Mesenchymal stem cell (in vitro differentiated cells and primary cell): Measurements from ENCODE around the gene FILIP1L.
A peak's percentile ranks its signal among the peaks of the same experiment; 100 is the strongest.

Experiments
- DNase-seq: peaks from one replicate; pipeline ENCODE4 v3.0.0-alpha.2; 2013
- H2AFZ ChIP-seq: one replicate; pipeline ENCODE4 v1.6.1; 2013; ENCODE audit warnings: low read depth, mild to moderate bottlenecking, control low read depth, inconsistent platforms, low read length, moderate library complexity
- H2AK5ac ChIP-seq: 2 replicates; pipeline ENCODE4 v1.6.1; 2013; ENCODE audit warnings: low read length, moderate library complexity, mild to moderate bottlenecking, inconsistent platforms; ENCODE audit not compliant: severe bottlenecking
- H2BK120ac ChIP-seq: one replicate; pipeline ENCODE4 v1.6.1; 2013; ENCODE audit warnings: low read depth, mild to moderate bottlenecking, inconsistent platforms, low read length, moderate library complexity
- H2BK12ac ChIP-seq, 2 experiments: one replicate each; pipeline ENCODE4 v1.6.1; 2013; ENCODE audit warnings: inconsistent platforms in 2 of 2, low read length in 2 of 2, mild to moderate bottlenecking in 2 of 2, moderate library complexity in 2 of 2, control low read depth in 1 of 2
- H2BK15ac ChIP-seq: one replicate; pipeline ENCODE4 v1.6.1; 2013; ENCODE audit warnings: mild to moderate bottlenecking, low read depth, inconsistent platforms; ENCODE audit not compliant: poor library complexity, severe bottlenecking
- H2BK5ac ChIP-seq: 2 replicates; pipeline ENCODE4 v1.6.1; 2013; ENCODE audit warnings: low read depth, mild to moderate bottlenecking, low read length, control low read depth, inconsistent platforms; ENCODE audit not compliant: poor library complexity, severe bottlenecking
- H3K14ac ChIP-seq, 2 experiments: one replicate each; pipeline ENCODE4 v1.6.1; 2013; ENCODE audit warnings: inconsistent platforms in 2 of 2, low read length in 2 of 2, control low read depth in 1 of 2, mild to moderate bottlenecking in 1 of 2, moderate library complexity in 1 of 2
- H3K18ac ChIP-seq, 2 experiments: one replicate each; pipeline ENCODE4 v1.6.1; 2013; ENCODE audit warnings: inconsistent platforms in 2 of 2, low read length in 2 of 2, control low read depth in 1 of 2, low read depth in 1 of 2, mild to moderate bottlenecking in 1 of 2
- H3K23ac ChIP-seq, 2 experiments: one replicate each; pipeline ENCODE4 v1.6.1; 2013; ENCODE audit warnings: inconsistent platforms in 2 of 2, low read length in 2 of 2, mild to moderate bottlenecking in 2 of 2, moderate library complexity in 2 of 2, control low read depth in 1 of 2
- H3K27ac ChIP-seq: 2 replicates; pipeline ENCODE4 v1.5.1; 2013; ENCODE audit warnings: mild to moderate bottlenecking, moderate library complexity, low read length, control low read depth, inconsistent platforms; ENCODE audit not compliant: poor library complexity, severe bottlenecking
- H3K27me3 ChIP-seq, 2 experiments: 2 replicates each; pipeline versions ENCODE4 v1.6.1 to v1.7.0; 2013; ENCODE audit warnings: low read length in 2 of 2, mild to moderate bottlenecking in 2 of 2, moderate library complexity in 2 of 2, control low read depth in 1 of 2, inconsistent platforms in 1 of 2; ENCODE audit not compliant: control insufficient read depth in 1 of 2, insufficient read depth in 1 of 2
- H3K36me3 ChIP-seq, 2 experiments: 2 replicates each; pipeline versions ENCODE4 v1.6.1 to v1.7.0; 2013; ENCODE audit warnings: low read length in 2 of 2, control low read depth in 1 of 2, inconsistent platforms in 1 of 2, low read depth in 1 of 2, mild to moderate bottlenecking in 1 of 2; ENCODE audit not compliant: insufficient read depth in 2 of 2, control insufficient read depth in 1 of 2
- H3K4ac ChIP-seq, 2 experiments: one replicate each; pipeline ENCODE4 v1.6.1; 2013; ENCODE audit warnings: inconsistent platforms in 2 of 2, low read length in 2 of 2, mild to moderate bottlenecking in 2 of 2, moderate library complexity in 2 of 2, control low read depth in 1 of 2, low read depth in 1 of 2
- H3K4me1 ChIP-seq: 2 replicates; pipeline ENCODE4 v1.6.1; 2013; ENCODE audit warnings: low read depth, low read length, control low read depth; ENCODE audit not compliant: control insufficient read depth, insufficient read depth
- H3K4me2 ChIP-seq: 2 replicates; pipeline ENCODE4 v1.6.1; 2013; ENCODE audit warnings: low read length, mild to moderate bottlenecking, inconsistent platforms; ENCODE audit not compliant: poor library complexity, severe bottlenecking
- H3K4me3 ChIP-seq, 2 experiments: 2 replicates each; pipeline versions ENCODE4 v1.5.1 to v1.7.0; 2013; ENCODE audit warnings: low read length in 2 of 2, mild to moderate bottlenecking in 2 of 2, control low read depth in 1 of 2, low read depth in 1 of 2; ENCODE audit not compliant: insufficient read depth in 1 of 2
- H3K79me1 ChIP-seq: replicated peaks from 2 replicates; pipeline ENCODE4 v1.6.1; 2013; ENCODE audit warnings: mild to moderate bottlenecking, control low read depth, low read length, inconsistent platforms; ENCODE audit not compliant: poor library complexity, severe bottlenecking
- H3K9ac ChIP-seq: 2 replicates; pipeline ENCODE4 v1.7.0; 2013; ENCODE audit warnings: mild to moderate bottlenecking, low read length, moderate library complexity
- H3K9me3 ChIP-seq: 2 replicates; pipeline ENCODE4 v1.7.0; 2013; ENCODE audit warnings: mild to moderate bottlenecking, low read length; ENCODE audit not compliant: control insufficient read depth
- H4K8ac ChIP-seq: one replicate; pipeline ENCODE4 v1.6.1; 2013; ENCODE audit warnings: inconsistent platforms, mild to moderate bottlenecking, low read length, moderate library complexity
- H4K91ac ChIP-seq: one replicate; pipeline ENCODE4 v1.6.1; 2013; ENCODE audit warnings: mild to moderate bottlenecking, low read length, inconsistent platforms
- WGBS: methylation state at CpG from one replicate; pipeline ENCODE4 v1.1.7; 2013; ENCODE audit warnings: mixed read lengths; 5-methylcytosine and 5-hydroxymethylcytosine counted together

The FILIP1L gene

DNA sequence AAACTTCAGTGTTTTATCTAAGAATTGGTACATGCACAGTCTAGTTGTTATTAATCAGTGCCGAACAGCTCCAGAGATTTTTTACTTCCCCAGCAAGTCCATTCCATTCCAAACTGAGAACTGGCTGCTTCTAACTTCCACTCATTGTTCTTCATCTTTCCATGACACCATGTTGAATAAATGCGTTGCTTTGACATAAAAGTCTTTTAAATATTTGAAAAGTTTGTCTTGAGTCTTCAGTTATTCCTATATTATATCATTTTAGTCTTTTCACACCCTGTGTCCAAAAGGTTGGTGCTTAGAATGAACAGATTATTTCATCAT, 231.2 kb downstream of the FILIP1L start:
- Histone ChIP-seq H3K9ac (no peak overlapping the region), H3K9me3 (no peaks in the 10 kb centered on the region), H3K36me3 (no peaks in the 10 kb centered on the region), H2BK120ac (no peak overlapping the region), H3K4me2 (no peak overlapping the region), H2BK5ac (no peak overlapping the region), H3K14ac (no peak overlapping the region), H3K18ac (no peak overlapping the region), H3K4me3 (no peak overlapping the region), H4K91ac (no peak overlapping the region), H3K23ac (no peak overlapping the region), H2BK12ac (no peak overlapping the region), H2AFZ (no peak overlapping the region), H3K27me3 (no peaks in the 10 kb centered on the region), H3K79me1 (peaks cover 4% of the 10 kb centered on the region), H2AK5ac (no peak overlapping the region), H3K4me1 (no peaks in the 10 kb centered on the region), H3K27ac (no peak overlapping the region), H3K4ac (no peak overlapping the region), H2BK15ac (no peak overlapping the region), H4K8ac (no peak overlapping the region)
- no peak for DNase-seq
- WGBS: 100% methylated on average over 1 of the region's 2 CpGs

- Histone ChIP-seq H2BK12ac (no peak overlapping the region), H3K4me3 (no peak overlapping the region), H3K9ac (no peak overlapping the region), H3K14ac (no peak overlapping the region), H3K79me1 (peaks cover 4% of the 10 kb centered on the region), H3K4me2 (no peak overlapping the region), H3K4ac (no peak overlapping the region), H3K27ac (no peak overlapping the region), H4K91ac (no peak overlapping the region), H3K36me3 (no peaks in the 10 kb centered on the region), H3K23ac (no peak overlapping the region), H4K8ac (no peak overlapping the region), H2AK5ac (no peak overlapping the region), H2BK120ac (no peak overlapping the region), H3K18ac (no peak overlapping the region), H2BK15ac (no peak overlapping the region), H2AFZ (no peak overlapping the region), H3K27me3 (no peaks in the 10 kb centered on the region), H3K9me3 (no peaks in the 10 kb centered on the region), H3K4me1 (no peaks in the 10 kb centered on the region), H2BK5ac (no peak overlapping the region)
- no peak for DNase-seq
- WGBS: 100% methylated on average over 1 of the region's 1 CpG
These were observed 231.7 kb downstream of the FILIP1L start for GRCh38 chr3:99882436-99883137.

- no peaks in the 10 kb centered on the region for H3K36me3 ChIP-seq
- WGBS: 75% methylated on average over 2 of the region's 2 CpGs
These were observed 233.2 kb downstream of the FILIP1L start for GRCh38 chr3:99881121-99881524.

GRCh38 chr3:99879275-99879674, 235.0 kb downstream of the FILIP1L start:
- Histone ChIP-seq H2BK5ac (no peak overlapping the region), H3K27ac (no peak overlapping the region), H3K27me3 (no peaks in the 10 kb centered on the region), H2BK12ac (no peak overlapping the region), H2BK15ac (no peak overlapping the region), H3K14ac (no peak overlapping the region), H3K79me1 (peaks cover 4% of the 10 kb centered on the region), H2BK120ac (no peak overlapping the region), H3K4me1 (no peaks in the 10 kb centered on the region), H4K8ac (no peak overlapping the region), H3K18ac (no peak overlapping the region), H2AFZ (no peak overlapping the region), H3K36me3 (no peaks in the 10 kb centered on the region), H3K4me2 (no peak overlapping the region), H2AK5ac (no peak overlapping the region), H3K9me3 (no peaks in the 10 kb centered on the region), H3K4ac (no peak overlapping the region), H3K9ac (no peak overlapping the region), H3K23ac (no peak overlapping the region), H4K91ac (no peak overlapping the region), H3K4me3 (no peak overlapping the region)
- WGBS: 100% methylated on average over 2 of the region's 2 CpGs
- DNase-seq: no peak

More at GRCh38 chr3:99881121-99881524, 233.2 kb downstream of the FILIP1L start:
- peak; percentile 77 for DNase-seq
- Histone ChIP-seq H3K27ac (no peak overlapping the region), H3K27me3 (no peaks in the 10 kb centered on the region), H3K14ac (no peak overlapping the region), H2BK15ac (no peak overlapping the region), H2BK5ac (no peak overlapping the region), H3K9ac (peak overlapping the region; percentile 3), H3K4me3 (no peak overlapping the region), H3K4ac (no peak overlapping the region), H3K4me1 (no peaks in the 10 kb centered on the region), H2AK5ac (peak overlapping the region; percentile 63), H3K9me3 (no peaks in the 10 kb centered on the region), H2BK12ac (no peak overlapping the region), H3K4me2 (no peak overlapping the region), H2BK120ac (no peak overlapping the region), H3K23ac (no peak overlapping the region), H4K8ac (no peak overlapping the region), H2AFZ (no peak overlapping the region), H3K79me1 (peaks cover 4% of the 10 kb centered on the region), H4K91ac (no peak overlapping the region), H3K18ac (no peak overlapping the region)
